ENCODE data around the gene BICDL2. TPM values are rescaled to one million over a fixed set of nuclear protein-coding genes. Genes with fewer than 3 reads are reported as not detected.

The BICDL2 gene
- polyA plus RNA-seq, 1 donor from 2014 or later = 0.37 TPM

DNA sequence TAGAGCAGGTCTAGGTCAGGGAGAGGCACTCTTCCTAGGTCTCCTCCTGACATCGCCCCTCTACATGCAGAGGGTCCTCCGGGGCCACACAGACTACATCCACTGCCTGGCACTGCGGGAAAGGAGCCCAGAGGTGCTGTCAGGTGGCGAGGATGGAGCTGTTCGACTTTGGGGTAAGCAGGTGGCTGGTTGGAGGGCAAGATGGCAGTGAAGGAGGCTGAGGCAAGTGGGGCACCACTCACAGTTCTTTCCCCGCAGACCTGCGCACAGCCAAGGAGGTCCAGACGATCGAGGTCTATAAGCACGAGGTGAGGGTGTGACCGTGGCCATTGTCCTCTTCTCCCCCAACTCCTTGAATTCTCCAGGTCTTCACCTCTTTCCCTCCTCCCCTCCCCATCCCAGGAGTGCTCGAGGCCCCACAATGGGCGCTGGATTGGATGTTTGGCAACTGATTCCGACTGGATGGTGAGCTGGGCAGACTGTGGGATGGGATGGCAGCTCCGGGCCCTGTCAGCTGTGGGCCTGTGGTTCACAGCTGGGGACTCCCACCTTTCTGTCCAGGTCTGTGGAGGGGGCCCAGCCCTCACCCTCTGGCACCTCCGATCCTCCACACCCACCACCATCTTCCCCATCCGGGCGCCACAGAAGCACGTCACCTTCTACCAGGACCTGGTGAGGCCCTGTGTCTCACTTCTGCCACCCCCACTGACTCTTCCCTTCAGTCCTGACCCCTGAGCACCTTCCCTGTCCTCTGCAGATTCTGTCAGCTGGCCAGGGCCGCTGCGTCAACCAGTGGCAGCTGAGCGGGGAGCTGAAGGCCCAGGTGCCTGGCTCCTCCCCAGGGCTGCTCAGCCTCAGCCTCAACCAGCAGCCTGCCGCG is 9.9 kb downstream of the BICDL2 start:
- Histone ChIP-seq H3K36me3 (ENCODE audit: insufficient read depth, low read length) (no peaks in the 10 kb centered on the region), H3K9me2 (ENCODE audit: insufficient read depth, low read length) (no peaks in the 10 kb centered on the region), H3K79me2 (replicated peaks; ENCODE audit: insufficient read depth, low read length) (no peaks in the 10 kb centered on the region), H2AFZ (ENCODE audit: low read depth, low read length) (no peak overlapping the region), H3K4me3 (ENCODE audit: low read length) (no peak overlapping the region), H3K27me3 (ENCODE audit: insufficient read depth, low read depth, low read length) (no peaks in the 10 kb centered on the region), H3K4me2 (ENCODE audit: low read length) (no peak overlapping the region), H3F3A (ENCODE audit: insufficient read depth, low read length, poor library complexity, severe bottlenecking) (no peaks in the 10 kb centered on the region), H3K27ac (ENCODE audit: low read length) (no peak overlapping the region), H3K9ac (ENCODE audit: low read length) (no peak overlapping the region), H3K9me3 (ENCODE audit: low read length) (no peaks in the 10 kb centered on the region), H4K20me1 (ENCODE audit: insufficient read depth) (no peaks in the 10 kb centered on the region)
- TF ChIP-seq RAD21 (conservative IDR thresholded peaks at IDR 0.05) (no peak), EZH2 (IDR thresholded peaks at IDR 0.05; ENCODE audit: borderline replicate concordance, insufficient read depth, low read length, poor library complexity, severe bottlenecking) (no peak), EP300 (conservative IDR thresholded peaks at IDR 0.05; ENCODE audit: poor library complexity, severe bottlenecking) (no peak), MXI1 (conservative IDR thresholded peaks at IDR 0.05; ENCODE audit: poor library complexity, severe bottlenecking) (no peak), SMC3 (conservative IDR thresholded peaks at IDR 0.05; ENCODE audit: poor library complexity) (no peak), TAF1 (IDR thresholded peaks at IDR 0.05; ENCODE audit: low read depth) (no peak)
- TF ChIP-seq, protein P1, sequence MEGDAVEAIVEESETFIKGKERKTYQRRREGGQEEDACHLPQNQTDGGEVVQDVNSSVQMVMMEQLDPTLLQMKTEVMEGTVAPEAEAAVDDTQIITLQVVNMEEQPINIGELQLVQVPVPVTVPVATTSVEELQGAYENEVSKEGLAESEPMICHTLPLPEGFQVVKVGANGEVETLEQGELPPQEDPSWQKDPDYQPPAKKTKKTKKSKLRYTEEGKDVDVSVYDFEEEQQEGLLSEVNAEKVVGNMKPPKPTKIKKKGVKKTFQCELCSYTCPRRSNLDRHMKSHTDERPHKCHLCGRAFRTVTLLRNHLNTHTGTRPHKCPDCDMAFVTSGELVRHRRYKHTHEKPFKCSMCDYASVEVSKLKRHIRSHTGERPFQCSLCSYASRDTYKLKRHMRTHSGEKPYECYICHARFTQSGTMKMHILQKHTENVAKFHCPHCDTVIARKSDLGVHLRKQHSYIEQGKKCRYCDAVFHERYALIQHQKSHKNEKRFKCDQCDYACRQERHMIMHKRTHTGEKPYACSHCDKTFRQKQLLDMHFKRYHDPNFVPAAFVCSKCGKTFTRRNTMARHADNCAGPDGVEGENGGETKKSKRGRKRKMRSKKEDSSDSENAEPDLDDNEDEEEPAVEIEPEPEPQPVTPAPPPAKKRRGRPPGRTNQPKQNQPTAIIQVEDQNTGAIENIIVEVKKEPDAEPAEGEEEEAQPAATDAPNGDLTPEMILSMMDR (IDR thresholded peaks at IDR 0.05; ENCODE audit: poor library complexity, severe bottlenecking) = no peak
- TF ChIP-seq, protein P2, sequence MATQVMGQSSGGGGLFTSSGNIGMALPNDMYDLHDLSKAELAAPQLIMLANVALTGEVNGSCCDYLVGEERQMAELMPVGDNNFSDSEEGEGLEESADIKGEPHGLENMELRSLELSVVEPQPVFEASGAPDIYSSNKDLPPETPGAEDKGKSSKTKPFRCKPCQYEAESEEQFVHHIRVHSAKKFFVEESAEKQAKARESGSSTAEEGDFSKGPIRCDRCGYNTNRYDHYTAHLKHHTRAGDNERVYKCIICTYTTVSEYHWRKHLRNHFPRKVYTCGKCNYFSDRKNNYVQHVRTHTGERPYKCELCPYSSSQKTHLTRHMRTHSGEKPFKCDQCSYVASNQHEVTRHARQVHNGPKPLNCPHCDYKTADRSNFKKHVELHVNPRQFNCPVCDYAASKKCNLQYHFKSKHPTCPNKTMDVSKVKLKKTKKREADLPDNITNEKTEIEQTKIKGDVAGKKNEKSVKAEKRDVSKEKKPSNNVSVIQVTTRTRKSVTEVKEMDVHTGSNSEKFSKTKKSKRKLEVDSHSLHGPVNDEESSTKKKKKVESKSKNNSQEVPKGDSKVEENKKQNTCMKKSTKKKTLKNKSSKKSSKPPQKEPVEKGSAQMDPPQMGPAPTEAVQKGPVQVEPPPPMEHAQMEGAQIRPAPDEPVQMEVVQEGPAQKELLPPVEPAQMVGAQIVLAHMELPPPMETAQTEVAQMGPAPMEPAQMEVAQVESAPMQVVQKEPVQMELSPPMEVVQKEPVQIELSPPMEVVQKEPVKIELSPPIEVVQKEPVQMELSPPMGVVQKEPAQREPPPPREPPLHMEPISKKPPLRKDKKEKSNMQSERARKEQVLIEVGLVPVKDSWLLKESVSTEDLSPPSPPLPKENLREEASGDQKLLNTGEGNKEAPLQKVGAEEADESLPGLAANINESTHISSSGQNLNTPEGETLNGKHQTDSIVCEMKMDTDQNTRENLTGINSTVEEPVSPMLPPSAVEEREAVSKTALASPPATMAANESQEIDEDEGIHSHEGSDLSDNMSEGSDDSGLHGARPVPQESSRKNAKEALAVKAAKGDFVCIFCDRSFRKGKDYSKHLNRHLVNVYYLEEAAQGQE (IDR thresholded peaks at IDR 0.05; ENCODE audit: borderline replicate concordance) = no peak

DNA sequence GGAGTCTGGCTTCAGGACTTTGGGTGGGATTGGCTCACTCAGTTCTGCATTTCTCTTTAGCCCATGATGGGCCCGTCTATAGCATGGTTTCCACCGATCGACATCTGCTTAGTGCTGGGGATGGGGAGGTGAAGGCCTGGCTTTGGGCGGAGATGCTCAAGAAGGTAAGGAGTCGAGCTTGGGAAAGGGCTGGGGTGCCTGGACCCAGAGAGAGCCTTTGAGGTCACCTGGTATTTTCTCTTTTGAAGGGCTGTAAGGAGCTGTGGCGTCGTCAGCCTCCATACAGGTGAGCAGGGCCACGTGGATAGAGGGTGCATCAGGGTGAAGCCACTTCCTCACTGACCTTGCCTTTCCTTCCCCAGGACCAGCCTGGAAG is 10.8 kb downstream of the BICDL2 start:
- no peak for TF ChIP-seq TAF1 (IDR thresholded peaks at IDR 0.05; ENCODE audit: low read depth)
- no peak for TF ChIP-seq EP300 (conservative IDR thresholded peaks at IDR 0.05; ENCODE audit: poor library complexity, severe bottlenecking)
- TF ChIP-seq, protein P1 (IDR thresholded peaks at IDR 0.05; ENCODE audit: poor library complexity, severe bottlenecking) = no peak
- H4K20me1 ChIP-seq (ENCODE audit: insufficient read depth) = no peaks in the 10 kb centered on the region

More for the DNA sequence above, 10.8 kb downstream of the BICDL2 start:
- Histone ChIP-seq H3K27me3 (ENCODE audit: insufficient read depth, low read depth, low read length) (peaks cover 7% of the 10 kb centered on the region), H3K36me3 (ENCODE audit: insufficient read depth, low read length) (no peaks in the 10 kb centered on the region), H3K4me2 (ENCODE audit: low read length) (no peak overlapping the region), H3K9ac (ENCODE audit: low read length) (no peak overlapping the region), H2AFZ (ENCODE audit: low read depth, low read length) (no peak overlapping the region), H3K9me2 (ENCODE audit: insufficient read depth, low read length) (no peaks in the 10 kb centered on the region), H3K9me3 (ENCODE audit: low read length) (no peaks in the 10 kb centered on the region), H3K79me2 (replicated peaks; ENCODE audit: insufficient read depth, low read length) (no peaks in the 10 kb centered on the region), H3F3A (ENCODE audit: insufficient read depth, low read length, poor library complexity, severe bottlenecking) (no peaks in the 10 kb centered on the region), H3K27ac (ENCODE audit: low read length) (no peak overlapping the region), H3K4me3 (ENCODE audit: low read length) (no peak overlapping the region)
